Karpas-422 (cell line): Measurements from ENCODE around the gene SINHCAF. TPM values are rescaled to one million over a fixed set of nuclear protein-coding genes. Genes with fewer than 3 reads are reported as not detected.
"Not testable (repeated sequence)": the region's sequence is repeated elsewhere in the genome, so short reads cannot be mapped to it uniquely, and the experiment has no call there.

Source experiments
- DNase-seq: peaks from one replicate; pipeline ENCODE4 v3.0.0-alpha.2; 2015
- H2AFZ ChIP-seq: fragments of 200-600 bp; sonication (generic); 2 replicates; pipeline ENCODE4 v1.6.1; 2014; ENCODE audit warnings: antibody characterized with exemption, low read length, mixed read lengths
- H3K27ac ChIP-seq: fragments of 200-600 bp; sonication (generic); 2 replicates; pipeline ENCODE4 v1.5.1; 2014; ENCODE audit warnings: mild to moderate bottlenecking, low read length, moderate library complexity
- H3K27me3 ChIP-seq: fragments of 200-600 bp; sonication (generic); 2 replicates; pipeline ENCODE4 v1.6.1; 2014; ENCODE audit warnings: low read length, mixed read lengths
- H3K36me3 ChIP-seq: fragments of 200-600 bp; sonication (generic); 2 replicates; pipeline ENCODE4 v1.6.1; 2014; ENCODE audit warnings: low read length, mixed read lengths; ENCODE audit not compliant: insufficient read depth
- H3K4me1 ChIP-seq: fragments of 200-600 bp; sonication (generic); 2 replicates; pipeline ENCODE4 v1.6.1; 2014; ENCODE audit warnings: mild to moderate bottlenecking, low read length, mixed read lengths
- H3K4me2 ChIP-seq: fragments of 200-600 bp; sonication (generic); 2 replicates; pipeline ENCODE4 v1.6.1; 2014; ENCODE audit warnings: low read length, low read depth, mild to moderate bottlenecking; ENCODE audit not compliant: poor library complexity, severe bottlenecking
- H3K4me3 ChIP-seq: fragments of 200-600 bp; sonication (generic); 2 replicates; pipeline ENCODE4 v1.5.1; 2014; ENCODE audit warnings: mild to moderate bottlenecking, antibody characterized with exemption, low read length, mixed read lengths
- H3K79me2 ChIP-seq: fragments of 200-600 bp; sonication (generic); 2 replicates; pipeline ENCODE4 v1.6.1; 2014; ENCODE audit warnings: mild to moderate bottlenecking, low read length, mixed read lengths
- H3K9ac ChIP-seq: fragments of 200-600 bp; sonication (generic); 2 replicates; pipeline ENCODE4 v1.6.0; 2014; ENCODE audit warnings: low read length
- H3K9me2 ChIP-seq: fragments of 200-600 bp; sonication (generic), shearing (Covaris generic); replicated peaks from 2 replicates; pipeline ENCODE4 v1.6.0; 2014; ENCODE audit warnings: mild to moderate bottlenecking, low read length, moderate library complexity; ENCODE audit not compliant: insufficient read depth
- H3K9me3 ChIP-seq: fragments of 300-700, 200-600 bp; sonication (generic); 2 replicates; pipeline ENCODE4 v1.6.1; 2014; ENCODE audit warnings: low read length, mixed read lengths
- H4K20me1 ChIP-seq: fragments of 200-600 bp; sonication (generic); 2 replicates; pipeline ENCODE4 v1.6.1; 2014; ENCODE audit warnings: mild to moderate bottlenecking, antibody characterized with exemption, low read length, low read depth; ENCODE audit not compliant: insufficient read depth
- total RNA-seq: library from RNA; depleted of rRNA; stranded (reverse); fragments of >200 nt; shearing (Covaris generic); gene quantifications from 2 replicates; pipeline ENCODE4 v1.2.3, GENCODE V29; 2014; ENCODE audit warnings: low replicate concordance

Gene SINHCAF
- total RNA-seq, 1 experiment from 2014 or later: 117 TPM

GRCh38 chr12:31246470-31246850, 79.5 kb downstream of the SINHCAF start:
- Histone ChIP-seq H3K4me2 (no peak overlapping the region), H2AFZ (no peak overlapping the region), H3K9ac (no peak overlapping the region), H3K27me3 (no peaks in the 10 kb centered on the region), H3K9me3 (no peaks in the 10 kb centered on the region), H3K27ac (no peak overlapping the region), H3K36me3 (no peaks in the 10 kb centered on the region), H3K4me1 (no peaks in the 10 kb centered on the region), H3K4me3 (no peak overlapping the region), H3K79me2 (no peaks in the 10 kb centered on the region), H3K9me2 (no peaks in the 10 kb centered on the region), H4K20me1 (no peaks in the 10 kb centered on the region)
- no peak for DNase-seq

- Histone ChIP-seq H3K27me3 (no peaks in the 10 kb centered on the region), H3K79me2 (no peaks in the 10 kb centered on the region), H3K9me3 (no peaks in the 10 kb centered on the region), H3K9me2 (no peaks in the 10 kb centered on the region), H2AFZ (no peak overlapping the region), H3K4me2 (no peak overlapping the region), H3K36me3 (no peaks in the 10 kb centered on the region), H4K20me1 (no peaks in the 10 kb centered on the region), H3K27ac (no peak overlapping the region), H3K4me3 (no peak overlapping the region), H3K4me1 (no peaks in the 10 kb centered on the region), H3K9ac (no peak overlapping the region)
- DNase-seq: no peak
Observed at GRCh38 chr12:31245822-31246469, 80.0 kb downstream of the SINHCAF start.

- not testable (repeated sequence) for DNase-seq, H3K4me1 ChIP-seq, H3K9me2 ChIP-seq, H3K27me3 ChIP-seq, H3K4me2 ChIP-seq, H3K27ac ChIP-seq, H3K36me3 ChIP-seq, H3K4me3 ChIP-seq, H3K79me2 ChIP-seq, H2AFZ ChIP-seq, H3K9ac ChIP-seq, H4K20me1 ChIP-seq, H3K9me3 ChIP-seq
Observed at GRCh38 chr12:31242418-31242817, 83.5 kb downstream of the SINHCAF start.

- Histone ChIP-seq H3K9me2 (no peaks in the 10 kb centered on the region), H3K9me3 (no peaks in the 10 kb centered on the region), H2AFZ (no peak overlapping the region), H3K4me3 (no peak overlapping the region), H3K27ac (no peak overlapping the region), H3K27me3 (no peaks in the 10 kb centered on the region), H3K4me1 (no peaks in the 10 kb centered on the region), H4K20me1 (no peaks in the 10 kb centered on the region), H3K36me3 (no peaks in the 10 kb centered on the region), H3K4me2 (no peak overlapping the region), H3K9ac (no peak overlapping the region), H3K79me2 (no peaks in the 10 kb centered on the region)
- peak; percentile 84 for DNase-seq
Observed at GRCh38 chr12:31238764-31239387, 87.1 kb downstream of the SINHCAF start.

GRCh38 chr12:31238333-31238732, 87.6 kb downstream of the SINHCAF start:
- not testable (repeated sequence) for H3K27me3 ChIP-seq, H2AFZ ChIP-seq, H3K4me1 ChIP-seq, H3K9me2 ChIP-seq, H3K4me3 ChIP-seq, H3K4me2 ChIP-seq, H3K9ac ChIP-seq, H3K79me2 ChIP-seq, H4K20me1 ChIP-seq, H3K36me3 ChIP-seq, H3K27ac ChIP-seq, DNase-seq, H3K9me3 ChIP-seq

GRCh38 chr12:31236998-31237637, 88.8 kb downstream of the SINHCAF start:
- no peaks in the 10 kb centered on the region for H3K4me1 ChIP-seq
- no peaks in the 10 kb centered on the region for H3K36me3 ChIP-seq
- H4K20me1 ChIP-seq: no peaks in the 10 kb centered on the region
- no peak overlapping the region for H2AFZ ChIP-seq
- no peak overlapping the region for H3K4me3 ChIP-seq
- no peaks in the 10 kb centered on the region for H3K27me3 ChIP-seq
- H3K9ac ChIP-seq: no peak overlapping the region
- H3K4me2 ChIP-seq: no peak overlapping the region
- H3K9me2 ChIP-seq: no peaks in the 10 kb centered on the region
- no peak overlapping the region for H3K27ac ChIP-seq
- no peak for DNase-seq
- no peaks in the 10 kb centered on the region for H3K9me3 ChIP-seq
- H3K79me2 ChIP-seq: no peaks in the 10 kb centered on the region

GRCh38 chr12:31235868-31236395, 90.0 kb downstream of the SINHCAF start:
- H3K27me3 ChIP-seq: no peaks in the 10 kb centered on the region
- H3K9ac ChIP-seq: no peak overlapping the region
- H3K4me2 ChIP-seq: no peak overlapping the region
- H4K20me1 ChIP-seq: no peaks in the 10 kb centered on the region
- no peak overlapping the region for H3K4me3 ChIP-seq
- no peaks in the 10 kb centered on the region for H3K36me3 ChIP-seq
- H3K79me2 ChIP-seq: no peaks in the 10 kb centered on the region
- H3K4me1 ChIP-seq: no peaks in the 10 kb centered on the region
- no peak overlapping the region for H3K27ac ChIP-seq
- H2AFZ ChIP-seq: no peak overlapping the region
- no peaks in the 10 kb centered on the region for H3K9me3 ChIP-seq
- no peak for DNase-seq
- no peaks in the 10 kb centered on the region for H3K9me2 ChIP-seq

GRCh38 chr12:31234955-31235867, 90.7 kb downstream of the SINHCAF start:
- no peak overlapping the region for H3K4me3 ChIP-seq
- no peak overlapping the region for H3K9ac ChIP-seq
- H3K4me2 ChIP-seq: no peak overlapping the region
- no peaks in the 10 kb centered on the region for H4K20me1 ChIP-seq
- H3K36me3 ChIP-seq: no peaks in the 10 kb centered on the region
- no peak for DNase-seq
- no peak overlapping the region for H3K27ac ChIP-seq
- no peaks in the 10 kb centered on the region for H3K79me2 ChIP-seq
- no peaks in the 10 kb centered on the region for H3K27me3 ChIP-seq
- no peaks in the 10 kb centered on the region for H3K4me1 ChIP-seq
- no peaks in the 10 kb centered on the region for H3K9me2 ChIP-seq
- H2AFZ ChIP-seq: no peak overlapping the region
- no peaks in the 10 kb centered on the region for H3K9me3 ChIP-seq
